ENCODE measurements around the gene ACOT11. TPM values are rescaled to one million over a fixed set of nuclear protein-coding genes. Genes with fewer than 3 reads are reported as not detected.

Gene ACOT11
- polyA plus RNA-seq, 1 donor (not counting 4 experiments of a cell fraction or from before 2014, with no cell fraction given) = 3.4 TPM

DNA sequence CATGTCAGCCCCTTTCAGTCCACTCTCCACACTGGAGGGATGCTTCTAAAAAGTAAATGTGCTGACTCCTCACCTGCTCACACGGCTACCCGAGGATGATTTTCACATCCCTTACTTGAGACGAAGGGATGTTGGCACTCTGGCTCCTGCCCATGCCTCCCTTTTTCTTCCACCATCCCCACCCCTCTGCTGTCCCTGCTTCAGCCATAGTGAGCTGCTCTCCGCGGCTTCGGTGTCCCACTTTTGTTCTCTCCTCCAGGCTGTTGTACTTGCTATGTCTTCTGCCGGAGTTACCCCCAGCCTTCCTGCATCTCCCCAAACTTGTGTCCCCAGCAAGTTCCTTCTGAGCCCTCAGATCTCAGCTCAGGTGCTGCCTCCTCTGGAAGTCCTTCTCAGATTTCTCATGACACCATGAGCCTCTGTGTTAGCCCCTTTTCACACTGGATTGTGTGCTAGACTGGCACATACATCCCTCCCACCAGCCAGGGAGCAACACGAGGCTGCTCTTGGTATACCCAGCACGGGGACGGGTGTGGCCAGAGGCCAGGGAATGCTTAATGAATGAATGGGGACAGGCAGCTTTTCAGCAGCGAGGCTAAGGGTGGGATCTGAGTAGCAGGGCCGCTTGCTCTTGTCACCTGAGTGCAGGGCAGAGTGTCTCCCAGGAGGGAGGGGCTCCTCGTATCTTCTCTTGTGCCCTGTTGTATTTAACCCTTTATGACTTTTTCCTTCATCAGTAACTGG, 1.3 kb downstream of the ACOT11 start:
- Histone ChIP-seq H3K4me1 (ENCODE audit: control insufficient read depth, extremely low read depth, insufficient read depth, low read length) (no peaks in the 10 kb centered on the region), H3K9me1 (ENCODE audit: control insufficient read depth, extremely low read depth, insufficient read depth, low read length) (no peaks in the 10 kb centered on the region), H3K79me2 (ENCODE audit: control insufficient read depth, insufficient read depth, low read length) (no peaks in the 10 kb centered on the region), H2AFZ (ENCODE audit: control insufficient read depth, low read length) (no peak overlapping the region), H3K9me3 (ENCODE audit: control insufficient read depth, low read depth, low read length) (no peaks in the 10 kb centered on the region), H3K9ac (ENCODE audit: control insufficient read depth, extremely low read depth, insufficient read depth, low read length) (no peak overlapping the region), H3K27me3 (ENCODE audit: control insufficient read depth, extremely low read depth, insufficient read depth, low read length) (no peaks in the 10 kb centered on the region), H3K4me3 (ENCODE audit: control insufficient read depth in 2 of 3, extremely low read depth in 1 of 3, insufficient read depth in 2 of 3, low read depth in 1 of 3, low read length in 3 of 3) (no peak overlapping the region), H4K20me1 (ENCODE audit: control insufficient read depth, extremely low read depth, insufficient read depth, low read length) (no peaks in the 10 kb centered on the region), H3K36me3 (ENCODE audit: control insufficient read depth in 2 of 2, extremely low read depth in 1 of 2, insufficient read depth in 2 of 2, low read length in 2 of 2) (no peaks in the 10 kb centered on the region), H3K27ac (ENCODE audit: control insufficient read depth, insufficient read depth, low read length) (no peak overlapping the region), H3K4me2 (ENCODE audit: control insufficient read depth, extremely low read depth, insufficient read depth, low read depth, low read length) (no peak overlapping the region)
- no peak for TF ChIP-seq EZH2 (IDR thresholded peaks at IDR 0.05; ENCODE audit: low read length)
- TF ChIP-seq, protein P1, sequence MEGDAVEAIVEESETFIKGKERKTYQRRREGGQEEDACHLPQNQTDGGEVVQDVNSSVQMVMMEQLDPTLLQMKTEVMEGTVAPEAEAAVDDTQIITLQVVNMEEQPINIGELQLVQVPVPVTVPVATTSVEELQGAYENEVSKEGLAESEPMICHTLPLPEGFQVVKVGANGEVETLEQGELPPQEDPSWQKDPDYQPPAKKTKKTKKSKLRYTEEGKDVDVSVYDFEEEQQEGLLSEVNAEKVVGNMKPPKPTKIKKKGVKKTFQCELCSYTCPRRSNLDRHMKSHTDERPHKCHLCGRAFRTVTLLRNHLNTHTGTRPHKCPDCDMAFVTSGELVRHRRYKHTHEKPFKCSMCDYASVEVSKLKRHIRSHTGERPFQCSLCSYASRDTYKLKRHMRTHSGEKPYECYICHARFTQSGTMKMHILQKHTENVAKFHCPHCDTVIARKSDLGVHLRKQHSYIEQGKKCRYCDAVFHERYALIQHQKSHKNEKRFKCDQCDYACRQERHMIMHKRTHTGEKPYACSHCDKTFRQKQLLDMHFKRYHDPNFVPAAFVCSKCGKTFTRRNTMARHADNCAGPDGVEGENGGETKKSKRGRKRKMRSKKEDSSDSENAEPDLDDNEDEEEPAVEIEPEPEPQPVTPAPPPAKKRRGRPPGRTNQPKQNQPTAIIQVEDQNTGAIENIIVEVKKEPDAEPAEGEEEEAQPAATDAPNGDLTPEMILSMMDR (optimal IDR thresholded peaks at IDR 0.05 in 1 of 3, IDR thresholded peaks at IDR 0.05 in 1 of 3, conservative IDR thresholded peaks at IDR 0.05 in 1 of 3; ENCODE audit: extremely low read depth in 1 of 3, insufficient read depth in 2 of 3, low read length in 3 of 3) = no peak
- FAIRE-seq (no peak), DNase-seq (ENCODE audit: low read depth, low spot score) (no peak)
- dilution Hi-C loops (cut with MboI; ENCODE audit: extremely low pct_ligation_motif_present, low sequenced_read_pairs) = no loop called here

DNA sequence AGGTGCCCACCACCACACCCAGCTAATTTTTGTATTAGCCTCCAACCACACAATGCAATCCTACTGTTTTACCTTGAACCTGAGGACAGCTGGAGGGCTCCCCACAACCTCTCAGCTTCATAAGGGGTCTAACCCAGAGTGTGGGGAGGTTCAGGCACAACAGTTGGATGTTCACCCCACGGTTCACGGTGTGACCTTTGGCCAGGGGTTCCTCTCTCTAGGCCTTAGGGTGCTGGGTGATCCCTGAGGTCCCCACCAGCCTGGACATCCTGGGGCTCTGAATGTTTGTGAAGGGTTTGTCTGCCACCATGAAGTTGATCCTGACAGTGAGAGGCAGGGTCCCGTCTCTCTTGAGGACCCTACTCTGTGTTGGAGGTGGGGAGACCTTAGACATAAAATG, 3.9 kb downstream of the ACOT11 start:
- no peaks in the 10 kb centered on the region for H3K79me2 ChIP-seq (ENCODE audit: control insufficient read depth, insufficient read depth, low read length)
- FAIRE-seq (no peak), DNase-seq (ENCODE audit: low read depth, low spot score) (no peak)
- no peak overlapping the region for H3K27ac ChIP-seq (ENCODE audit: control insufficient read depth, insufficient read depth, low read length)
- TF ChIP-seq EZH2 (IDR thresholded peaks at IDR 0.05; ENCODE audit: low read length) = no peak
- TF ChIP-seq, protein P1 (optimal IDR thresholded peaks at IDR 0.05 in 1 of 3, IDR thresholded peaks at IDR 0.05 in 1 of 3, conservative IDR thresholded peaks at IDR 0.05 in 1 of 3; ENCODE audit: extremely low read depth in 1 of 3, insufficient read depth in 2 of 3, low read length in 3 of 3) = no peak
- no peak overlapping the region for H3K4me2 ChIP-seq (ENCODE audit: control insufficient read depth, extremely low read depth, insufficient read depth, low read depth, low read length)
- H3K4me1 ChIP-seq (ENCODE audit: control insufficient read depth, extremely low read depth, insufficient read depth, low read length) = no peaks in the 10 kb centered on the region
- dilution Hi-C loops (cut with MboI; ENCODE audit: extremely low pct_ligation_motif_present, low sequenced_read_pairs) = no loop called here
- no peak overlapping the region for H2AFZ ChIP-seq (ENCODE audit: control insufficient read depth, low read length)
- no peaks in the 10 kb centered on the region for H4K20me1 ChIP-seq (ENCODE audit: control insufficient read depth, extremely low read depth, insufficient read depth, low read length)
- no peaks in the 10 kb centered on the region for H3K9me3 ChIP-seq (ENCODE audit: control insufficient read depth, low read depth, low read length)
- no peaks in the 10 kb centered on the region for H3K36me3 ChIP-seq (ENCODE audit: control insufficient read depth in 2 of 2, extremely low read depth in 1 of 2, insufficient read depth in 2 of 2, low read length in 2 of 2)
- H3K9ac ChIP-seq (ENCODE audit: control insufficient read depth, extremely low read depth, insufficient read depth, low read length) = no peak overlapping the region
- no peaks in the 10 kb centered on the region for H3K9me1 ChIP-seq (ENCODE audit: control insufficient read depth, extremely low read depth, insufficient read depth, low read length)
- no peaks in the 10 kb centered on the region for H3K27me3 ChIP-seq (ENCODE audit: control insufficient read depth, extremely low read depth, insufficient read depth, low read length)
- no peak overlapping the region for H3K4me3 ChIP-seq (ENCODE audit: control insufficient read depth in 2 of 3, extremely low read depth in 1 of 3, insufficient read depth in 2 of 3, low read depth in 1 of 3, low read length in 3 of 3)
